NAMALWA (cell line): Measurements from ENCODE around the gene ACSL3.
"Not testable (repeated sequence)": the region's sequence is repeated elsewhere in the genome, so short reads cannot be mapped to it uniquely, and the experiment has no call there.

Experiments
- DNase-seq: peaks from one replicate; pipeline ENCODE4 v3.0.0-alpha.2; 2015; ENCODE audit warnings: low spot score

The ACSL3 gene

GRCh38 chr2:222860740-222861410 is at the start of gene ACSL3:
Gene ACSL3, plus strand, starts transcription at chr2:222861036. Its CDS starts 47,737 bp downstream, at chr2:222908773.
- peak; percentile 95 for DNase-seq

GRCh38 chr2:222811828-222812227 is 49.0 kb upstream of the ACSL3 start:
- DNase-seq, result no peak

DNA sequence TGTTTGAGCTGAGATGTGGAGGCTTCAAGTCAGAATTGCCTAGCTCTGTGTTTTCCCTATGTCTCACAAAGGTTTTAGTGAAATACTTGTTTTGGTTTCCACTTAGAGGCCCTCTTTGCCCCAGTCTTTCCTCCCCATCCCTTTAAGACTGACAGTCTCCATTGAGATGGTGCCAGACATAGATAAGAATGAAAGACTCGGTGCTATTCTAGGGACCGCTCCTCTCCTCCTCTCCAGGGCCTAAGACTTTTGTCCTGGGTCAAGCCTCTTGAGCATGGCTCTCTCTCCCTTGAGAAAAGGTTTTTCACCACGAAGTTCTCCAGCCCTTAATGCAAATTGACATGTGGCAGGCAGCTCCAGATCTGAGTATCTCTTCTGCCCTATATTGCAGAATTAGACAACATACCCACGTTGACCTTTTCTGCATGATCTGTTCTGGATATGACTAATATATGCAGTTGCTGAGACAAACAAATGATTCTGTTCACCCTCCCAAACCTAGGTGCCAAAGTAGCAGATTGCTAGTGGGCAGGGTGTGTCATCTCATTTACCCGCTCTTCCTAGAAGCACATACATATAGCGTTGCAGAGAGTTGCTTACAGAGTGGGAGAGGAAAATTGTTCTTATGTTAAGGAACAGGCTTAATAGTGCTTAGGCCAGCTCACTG is 47.5 kb upstream of the ACSL3 start:
- no peak for DNase-seq

GRCh38 chr2:222819722-222820333 is 41.0 kb upstream of the ACSL3 start:
- no peak for DNase-seq

DNA sequence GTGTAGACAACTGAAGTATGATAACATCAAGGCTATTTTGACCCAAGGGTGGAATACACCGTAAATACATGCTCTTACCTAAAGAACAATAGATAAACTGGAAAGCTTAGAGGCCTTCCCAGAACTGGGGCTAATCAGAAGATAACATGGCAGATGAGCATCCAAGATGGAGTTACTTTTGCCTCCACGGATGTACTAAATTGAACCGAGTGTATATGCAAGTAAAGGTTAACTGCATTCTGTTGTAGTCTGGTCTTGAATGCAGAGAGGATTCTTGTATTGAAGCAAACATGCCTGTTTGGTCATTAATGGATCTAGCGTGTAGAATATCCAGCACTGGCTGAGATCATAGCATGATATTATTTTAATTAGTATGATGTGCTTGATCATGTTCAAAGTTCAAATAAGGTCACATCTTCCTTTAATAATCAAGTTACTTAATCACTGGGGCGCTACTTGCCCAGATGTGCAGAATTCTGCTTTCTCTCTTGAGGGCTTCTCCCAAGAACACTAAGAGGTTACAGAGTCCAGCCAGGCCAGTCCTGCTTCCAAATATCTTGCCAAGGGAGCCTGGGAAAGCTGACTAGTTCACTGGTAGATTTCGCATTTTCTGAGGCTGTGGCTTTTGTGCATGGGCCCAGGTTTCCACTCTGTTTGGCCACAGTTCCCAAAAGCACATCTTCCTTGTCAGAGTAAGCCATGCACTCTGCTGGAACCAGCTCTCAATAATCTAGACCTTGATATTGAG is 37.5 kb upstream of the ACSL3 start:
- no peak for DNase-seq

DNA sequence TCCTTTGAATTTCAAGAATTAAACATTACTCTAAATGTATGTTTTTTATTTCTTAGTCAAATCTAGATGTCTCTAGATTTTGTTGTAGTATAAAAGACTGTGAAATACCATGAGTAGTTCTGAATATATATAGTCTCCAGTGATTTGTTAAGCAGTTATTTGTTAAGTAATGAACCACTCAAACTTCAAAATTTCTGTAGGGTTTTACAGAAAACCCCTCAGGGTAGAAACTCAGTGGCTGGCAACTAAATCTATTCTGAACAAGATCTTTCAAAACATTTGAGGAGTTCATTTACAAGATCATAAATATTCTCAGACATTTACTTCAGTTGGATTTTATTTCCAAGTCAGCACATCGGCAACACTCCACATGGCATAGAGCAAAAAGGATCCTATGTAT is 35.8 kb upstream of the ACSL3 start:
- no peak for DNase-seq

DNA sequence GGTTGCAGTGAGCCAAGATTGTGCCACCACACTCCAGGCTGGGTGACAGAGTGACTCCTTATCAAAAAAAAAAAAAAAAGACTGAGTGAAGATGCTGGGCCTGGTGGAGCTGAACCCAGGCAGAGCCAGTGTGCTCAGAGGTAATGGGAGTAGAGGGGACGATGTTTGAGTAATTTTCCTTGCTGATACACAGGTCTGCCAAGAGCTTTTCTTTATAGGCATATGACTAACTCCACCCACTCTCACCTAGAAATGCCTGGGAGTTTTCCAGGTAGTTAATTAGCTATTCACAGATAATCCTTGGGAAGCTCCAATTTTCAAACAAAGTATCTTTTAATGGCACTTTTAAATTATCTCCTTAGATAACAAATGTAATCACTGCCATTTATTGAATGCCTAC is 33.4 kb upstream of the ACSL3 start:
- DNase-seq, result no peak

- DNase-seq, result no peak
These were observed 32.3 kb upstream of the ACSL3 start for GRCh38 chr2:222828572-222828971.

DNA sequence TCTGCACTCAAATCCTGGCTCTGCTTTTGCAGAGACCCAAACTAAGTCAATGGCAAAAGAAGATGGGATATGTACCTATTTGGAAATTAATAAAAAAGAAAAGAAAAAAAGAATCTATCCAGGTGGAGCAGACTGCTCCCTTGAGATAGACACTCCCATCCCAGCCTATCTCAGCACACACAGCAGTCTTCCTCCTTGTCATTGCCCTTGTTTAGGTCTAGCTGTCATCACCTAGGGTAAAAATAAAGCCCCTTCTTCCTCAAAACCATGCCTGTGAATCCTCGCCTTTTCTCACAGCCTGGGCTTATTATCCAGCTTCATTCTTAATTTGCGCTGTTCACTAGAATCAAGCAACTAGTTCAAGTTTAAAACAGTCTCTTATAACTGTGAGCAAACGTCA is 30.7 kb upstream of the ACSL3 start:
- no peak for DNase-seq

DNA sequence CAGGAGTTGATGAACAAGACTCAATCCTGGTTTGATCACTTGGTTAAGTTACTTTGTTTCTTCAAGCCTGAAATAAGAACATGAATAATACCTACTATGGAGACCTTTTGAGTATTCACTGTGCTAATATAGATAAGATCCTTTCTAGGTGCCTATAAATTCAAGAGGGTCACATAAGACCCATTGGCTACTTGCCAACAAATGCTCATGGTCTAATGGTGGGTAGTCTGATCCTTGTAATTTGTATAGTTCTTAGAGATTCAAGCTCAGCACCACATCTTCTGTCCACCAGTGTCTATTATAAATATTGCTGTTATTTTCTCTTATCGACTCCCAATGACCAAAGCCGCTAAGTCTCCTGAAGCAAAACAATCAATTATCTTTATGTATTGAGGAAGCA is 27.4 kb upstream of the ACSL3 start:
- DNase-seq, result no peak

GRCh38 chr2:222835143-222835822 is 25.6 kb upstream of the ACSL3 start:
- DNase-seq, result peak; percentile 13

- no peak for DNase-seq
These were observed 25.0 kb upstream of the ACSL3 start for GRCh38 chr2:222835823-222836151.

- DNase-seq, result no peak
These were observed 23.2 kb upstream of the ACSL3 start for GRCh38 chr2:222837643-222838056.

- no peak for DNase-seq
These were observed 20.6 kb upstream of the ACSL3 start for GRCh38 chr2:222840060-222840802.

DNA sequence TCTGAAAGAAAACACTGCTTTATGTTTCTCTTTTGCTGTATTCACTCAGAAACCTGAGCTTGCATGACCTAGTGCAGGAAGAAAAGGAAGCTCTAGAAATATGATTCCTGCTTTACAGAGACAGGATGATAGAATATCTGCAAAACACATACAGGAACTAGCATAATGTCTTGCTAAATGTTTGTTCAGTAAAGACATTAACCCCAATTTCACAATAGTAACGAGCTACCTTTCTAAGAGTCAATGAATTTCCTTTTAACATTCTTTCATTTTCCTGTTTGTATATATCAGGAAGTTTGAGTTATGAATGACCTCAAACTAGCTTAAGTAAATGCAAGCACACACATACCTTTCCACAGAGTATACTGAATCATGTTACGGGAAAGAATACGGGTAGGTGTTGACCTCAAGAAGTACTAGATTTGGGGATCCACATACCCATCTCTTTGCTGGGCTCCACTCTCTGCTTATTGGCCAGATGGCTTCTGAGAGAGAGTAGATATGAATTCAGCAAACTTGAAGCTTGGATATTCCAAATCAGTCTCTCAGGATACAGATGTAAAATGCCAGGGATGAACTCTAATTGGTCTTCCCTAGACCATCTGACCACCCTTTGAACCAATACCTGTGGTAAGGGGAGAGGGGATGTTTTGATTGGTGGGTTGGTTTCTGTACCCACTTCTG is 18.2 kb upstream of the ACSL3 start:
- DNase-seq, result no peak

DNA sequence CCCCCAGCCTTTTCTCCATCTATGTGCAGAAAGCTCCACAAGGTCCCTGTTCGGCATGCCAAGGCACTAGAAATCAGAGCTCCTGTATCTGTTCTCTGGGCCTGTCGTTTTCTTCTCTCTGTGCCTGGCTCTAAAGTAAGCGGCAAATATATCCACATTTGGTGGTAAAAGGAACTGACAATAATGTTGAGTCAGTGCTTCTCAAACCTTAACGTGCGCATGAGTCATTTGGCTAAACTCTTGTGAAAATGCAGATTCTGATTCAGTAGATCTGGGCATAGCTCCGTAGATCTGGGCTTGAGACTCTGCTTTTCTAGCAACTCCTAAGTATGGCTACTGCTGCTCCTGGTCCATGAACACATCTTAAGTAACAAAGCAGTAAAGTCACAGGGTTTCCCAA is 16.5 kb upstream of the ACSL3 start:
- no peak for DNase-seq

GRCh38 chr2:222845314-222845713 is 15.5 kb upstream of the ACSL3 start:
- not testable (repeated sequence) for DNase-seq

- DNase-seq, result no peak
These were observed 14.8 kb upstream of the ACSL3 start for GRCh38 chr2:222846003-222846402.

GRCh38 chr2:222848031-222848430 is 12.8 kb upstream of the ACSL3 start:
- not testable (repeated sequence) for DNase-seq

DNA sequence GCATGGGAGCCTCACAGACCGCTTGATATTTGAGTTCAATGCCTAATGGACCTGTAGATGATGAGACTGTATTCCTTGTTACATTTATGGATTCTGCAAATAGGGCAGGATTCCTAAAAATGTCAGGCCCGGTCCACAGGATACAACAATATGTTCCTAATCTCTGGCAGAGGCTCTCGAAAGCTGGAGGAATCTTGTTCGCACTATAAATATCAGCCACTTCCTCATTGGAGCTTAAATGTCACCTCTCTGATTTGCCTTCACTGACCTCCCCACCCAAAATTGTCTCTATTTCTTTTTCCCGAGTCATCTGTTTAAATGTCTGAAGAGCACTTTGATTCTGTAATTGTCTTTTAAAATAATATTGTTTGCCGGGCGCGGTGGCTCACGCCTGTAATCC is 12.0 kb upstream of the ACSL3 start:
- no peak for DNase-seq
